HG02642 (cell line): ENCODE results near the gene POGLUT2.

Experiments
- ATAC-seq: cut with Tn5 transposase; IDR thresholded peaks from one replicate; pipeline ENCODE4 v1.9.1; 2021; ENCODE audit warnings: mild to moderate bottlenecking; ENCODE audit not compliant: unreplicated experiment, poor library complexity

Gene POGLUT2

GRCh38 chr13:102798581-102799425 lies at the start of gene POGLUT2, which contains the start of gene BIVM:
Gene POGLUT2 (minus strand): TSS chr13:102798976. CDS start chr13:102798670, 306 bp downstream.
Gene BIVM (plus strand): TSS chr13:102799119. CDS start chr13:102807268, 8,149 bp downstream.
- peak; percentile 83 for ATAC-seq

DNA sequence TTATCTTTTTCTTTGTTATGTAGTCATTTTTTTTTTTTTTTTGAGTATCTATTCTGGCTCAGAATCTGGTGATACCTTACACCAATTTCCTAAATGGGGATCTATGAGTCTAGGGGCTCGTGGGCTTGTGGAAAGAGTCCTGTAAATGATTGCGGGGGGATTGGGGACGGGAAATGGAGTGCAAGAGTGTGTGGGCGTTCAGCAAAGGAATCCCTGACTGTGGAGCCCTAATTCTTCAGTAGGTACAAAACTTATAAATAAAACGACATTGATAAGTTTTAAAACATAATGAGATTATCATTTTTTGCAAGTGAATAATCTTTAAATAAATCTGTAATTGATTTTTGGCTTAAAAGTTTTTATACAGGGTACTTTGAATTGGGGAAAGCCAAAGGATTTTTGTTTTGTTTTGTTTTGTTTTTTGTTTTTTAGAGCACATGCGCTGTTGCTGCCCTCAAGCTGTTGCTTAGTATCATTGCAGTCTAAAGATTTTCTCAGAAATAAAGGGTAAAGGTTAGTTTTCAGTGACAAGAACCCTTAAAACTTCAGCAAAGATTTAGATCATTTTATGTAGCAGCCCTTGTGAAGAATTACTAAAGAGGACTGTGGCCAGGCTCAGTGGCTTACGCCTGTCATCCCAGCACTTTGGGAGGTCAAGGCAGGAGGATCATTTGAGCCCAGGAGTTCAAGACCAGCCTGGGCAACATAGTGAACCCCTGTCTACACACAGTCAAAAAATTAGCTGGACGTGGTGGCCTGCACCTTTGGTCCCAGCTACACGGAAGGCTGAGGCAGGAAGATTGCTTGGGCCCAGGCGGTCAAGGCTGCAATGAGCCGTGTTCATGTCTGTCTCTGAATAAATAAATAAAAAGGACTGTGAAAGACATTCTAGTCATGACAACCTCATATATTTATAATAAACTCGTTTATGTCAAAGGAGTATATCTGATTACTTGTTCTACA lies 48.8 kb upstream of the POGLUT2 start:
- no peak for ATAC-seq

DNA sequence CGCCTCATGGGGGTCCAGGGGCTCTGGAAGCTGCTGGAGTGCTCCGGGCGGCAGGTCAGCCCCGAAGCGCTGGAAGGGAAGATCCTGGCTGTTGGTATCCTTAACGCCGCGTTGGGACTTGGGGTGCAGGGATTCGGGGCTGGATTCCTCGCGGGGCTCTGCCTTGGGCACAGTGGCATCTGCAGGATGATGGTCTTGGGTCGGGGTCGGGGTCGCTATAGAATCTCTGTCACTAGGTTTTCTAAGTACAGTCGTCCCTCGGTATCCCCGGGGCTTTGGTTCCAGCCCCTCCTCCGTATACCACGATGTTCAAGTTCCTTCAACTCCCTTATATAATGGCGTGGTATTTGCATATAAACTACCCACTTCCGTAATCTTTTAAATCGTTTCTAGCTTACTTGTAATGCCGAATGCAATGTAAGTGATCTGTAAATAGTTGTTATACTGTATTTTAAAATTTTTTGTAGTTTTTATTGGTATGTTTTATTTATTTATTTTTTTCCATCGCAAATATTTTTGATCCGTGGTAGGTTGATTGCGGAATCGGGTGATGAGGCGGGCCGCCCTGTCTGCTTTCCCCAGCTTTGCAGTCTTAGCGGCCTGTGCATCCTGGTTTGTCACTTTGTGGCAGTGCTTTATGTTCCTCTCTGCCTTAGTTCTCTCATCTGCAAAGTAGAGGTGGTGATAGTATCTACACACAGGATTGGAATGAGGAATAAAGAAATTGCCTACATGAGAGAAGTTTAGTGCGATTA lies 47.7 kb upstream of the POGLUT2 start:
- ATAC-seq = peak; percentile 32

DNA sequence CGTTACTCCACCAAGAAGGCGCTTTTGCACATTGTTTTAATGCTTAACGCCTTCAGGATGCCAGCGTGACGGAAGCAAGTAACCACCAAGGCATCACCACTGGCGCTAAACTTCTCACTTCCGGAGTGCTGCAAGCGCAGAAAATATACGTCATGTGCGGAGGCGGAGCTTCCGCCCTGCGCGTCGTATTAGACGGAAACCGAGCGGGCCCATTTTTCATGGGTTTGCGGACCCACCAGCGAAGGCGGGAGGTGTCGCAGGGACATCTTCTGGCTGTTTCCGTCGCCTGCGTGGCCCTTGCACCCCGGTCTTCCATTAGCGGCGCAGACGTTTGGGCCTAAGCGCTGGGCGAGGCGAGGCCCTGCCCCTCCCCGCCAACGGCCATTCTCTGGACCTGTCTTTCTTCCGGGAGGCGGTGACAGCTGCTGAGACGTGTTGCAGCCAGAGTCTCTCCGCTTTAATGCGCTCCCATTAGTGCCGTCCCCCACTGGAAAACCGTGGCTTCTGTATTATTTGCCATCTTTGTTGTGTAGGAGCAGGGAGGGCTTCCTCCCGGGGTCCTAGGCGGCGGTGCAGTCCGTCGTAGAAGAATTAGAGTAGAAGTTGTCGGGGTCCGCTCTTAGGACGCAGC lies 47.0 kb upstream of the POGLUT2 start, which contains the start of gene ERCC5:
Gene ERCC5 (plus strand): TSS at position 403 of the 631 bp plus-strand sequence. CDS start 235 bp downstream, outside the sequence.
- peak; percentile 89 for ATAC-seq

DNA sequence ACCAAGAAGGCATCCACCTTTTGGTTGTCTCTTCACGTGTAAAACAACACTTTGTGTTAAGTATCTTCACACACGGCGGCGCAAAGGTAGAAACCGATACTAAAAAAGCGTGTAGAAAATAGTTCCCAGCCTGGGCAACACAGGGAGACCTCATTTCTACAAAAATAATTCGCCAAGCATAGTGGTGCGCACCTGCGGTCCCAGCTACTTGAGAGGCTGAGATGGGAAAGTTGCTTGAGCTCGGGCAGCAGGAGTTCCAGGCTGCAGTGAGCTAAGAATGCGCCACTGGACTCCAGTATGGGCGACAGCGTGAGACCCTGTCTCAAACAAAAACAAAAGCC lies 46.5 kb upstream of the POGLUT2 start:
- ATAC-seq = peak; percentile 28

DNA sequence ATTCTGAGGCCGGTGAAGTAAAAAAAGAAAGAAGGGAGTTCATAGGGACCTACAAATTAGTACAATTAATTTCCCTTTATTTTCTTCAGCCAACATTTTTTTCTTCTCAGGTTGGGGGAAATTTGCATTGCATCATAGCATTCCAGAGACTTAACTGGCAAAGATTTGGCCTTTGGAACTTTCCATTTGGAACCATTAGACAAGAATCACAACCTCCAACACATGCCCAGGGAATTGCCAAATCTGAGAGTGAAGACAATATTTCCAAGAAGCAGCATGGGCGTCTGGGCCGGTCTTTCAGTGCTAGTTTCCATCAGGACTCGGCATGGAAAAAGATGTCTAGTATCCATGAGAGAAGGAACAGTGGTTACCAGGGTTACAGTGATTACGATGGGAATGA lies 40.7 kb upstream of the POGLUT2 start:
- no peak for ATAC-seq

- no peak for ATAC-seq
Measured at GRCh38 chr13:102838982-102839381, 40.2 kb upstream of the POGLUT2 start.

GRCh38 chr13:102838273-102838672 lies 39.5 kb upstream of the POGLUT2 start:
- no peak for ATAC-seq

DNA sequence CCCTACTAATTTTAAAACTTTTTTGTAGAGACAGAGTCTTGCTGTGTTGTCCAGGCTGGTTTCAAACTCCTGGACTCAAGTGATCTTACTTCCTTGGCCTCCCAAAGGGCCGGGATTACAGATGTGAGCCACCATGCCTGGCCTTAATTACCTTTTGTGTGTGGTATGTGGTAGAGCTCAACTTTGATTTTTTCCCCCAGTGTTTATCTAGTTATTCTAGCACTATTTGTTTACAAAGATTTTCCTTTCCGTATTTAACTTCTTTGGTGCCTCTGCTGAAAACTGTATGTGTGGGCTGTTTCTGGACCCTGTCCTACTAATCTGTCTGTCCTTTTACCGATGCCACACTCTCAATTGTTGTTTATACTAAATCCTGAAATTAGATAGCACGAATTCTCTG lies 37.7 kb upstream of the POGLUT2 start:
- ATAC-seq = no peak

DNA sequence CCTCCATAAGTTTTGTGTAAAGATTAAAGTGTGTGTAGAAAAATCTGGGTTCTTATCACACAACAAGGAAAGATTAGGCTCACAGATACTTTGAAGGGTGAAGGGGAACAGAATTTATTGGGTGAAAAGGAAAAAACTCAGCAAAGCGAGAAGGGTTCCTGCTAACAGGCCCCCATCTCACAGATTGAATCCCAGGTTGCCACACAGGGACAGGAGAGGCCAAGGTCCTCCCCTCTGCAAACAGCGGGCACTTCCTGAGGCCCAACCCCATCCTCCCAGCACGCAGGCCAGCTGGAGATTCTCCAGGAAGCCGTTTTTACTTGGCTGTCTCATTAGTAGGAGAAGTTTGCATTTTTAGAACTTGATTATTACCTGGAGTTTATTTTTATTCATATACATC lies 31.9 kb upstream of the POGLUT2 start:
- no peak for ATAC-seq

DNA sequence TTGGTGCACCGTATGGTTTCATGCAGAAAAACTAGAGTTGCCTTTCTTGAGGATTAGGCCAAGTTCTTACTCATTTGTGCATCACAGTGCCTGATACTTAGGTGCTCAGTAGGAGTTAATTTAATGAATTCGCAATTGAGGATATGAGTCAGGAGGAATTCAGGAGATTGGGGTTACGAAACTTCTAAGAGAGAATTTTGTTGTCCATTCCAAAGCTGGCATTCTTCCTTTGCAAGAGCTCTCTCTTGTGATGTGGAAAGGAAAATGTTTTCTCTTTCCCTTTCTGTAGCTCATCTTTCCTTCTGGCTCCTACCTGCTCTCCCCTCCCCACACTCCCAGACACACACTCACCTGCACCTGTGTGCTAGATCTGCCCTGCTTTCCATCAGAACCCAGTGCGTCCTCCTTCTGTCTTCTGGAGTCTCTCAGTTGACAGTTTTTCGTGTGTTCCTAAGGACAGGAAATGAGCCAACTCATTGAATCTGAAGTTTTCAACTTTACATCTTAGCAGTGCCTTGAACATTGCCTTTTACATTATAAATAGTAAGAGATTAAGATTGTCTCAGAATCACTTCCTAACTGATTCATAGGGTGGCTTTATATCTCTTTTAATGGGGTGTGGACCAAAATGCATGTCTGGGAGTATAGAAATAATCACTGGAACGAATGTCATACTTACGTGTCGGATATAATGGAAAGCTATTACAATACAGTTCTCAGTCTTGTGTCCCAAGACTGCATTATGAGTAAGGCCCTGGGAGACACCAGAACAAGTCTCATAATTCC lies 27.3 kb upstream of the POGLUT2 start:
- no peak for ATAC-seq

DNA sequence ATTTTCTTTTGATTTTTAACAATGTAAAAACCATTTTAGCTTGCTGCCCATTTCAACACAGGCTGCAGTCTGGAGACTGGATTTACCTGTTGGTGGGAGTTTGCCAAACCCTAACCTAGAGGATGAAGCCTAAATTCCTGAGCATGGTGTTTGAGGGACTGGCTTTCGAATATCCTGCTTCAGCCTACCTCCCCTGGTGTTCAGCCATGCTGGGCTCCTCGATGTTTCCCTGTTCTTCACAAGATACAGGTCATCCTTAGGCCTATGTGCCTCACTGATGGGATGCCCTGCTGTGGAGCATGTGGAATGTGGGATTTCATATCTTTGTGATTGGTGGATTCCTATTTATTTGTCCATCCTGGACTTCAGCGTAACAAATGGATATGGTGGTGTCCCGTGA lies 26.6 kb upstream of the POGLUT2 start:
- ATAC-seq = no peak

- ATAC-seq = no peak
Measured at GRCh38 chr13:102817907-102818306, 19.1 kb upstream of the POGLUT2 start.

DNA sequence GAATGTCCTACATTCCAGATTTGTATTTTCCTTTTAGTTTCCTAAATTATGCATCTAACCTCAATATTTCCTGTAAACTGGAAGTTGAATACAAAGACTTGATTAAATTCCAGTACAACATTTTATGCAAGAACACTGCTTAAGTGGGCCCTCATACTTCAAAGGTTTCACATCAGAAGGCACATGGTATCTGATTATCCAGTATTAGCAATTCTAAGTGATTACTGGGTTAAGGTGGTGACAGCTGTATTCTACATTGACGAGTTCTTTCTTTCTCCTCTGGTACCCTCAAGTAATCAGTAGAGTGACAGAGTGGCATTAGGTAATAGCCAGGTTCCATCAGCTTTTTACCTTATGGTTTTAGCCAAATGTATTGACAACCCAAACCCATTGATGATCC lies 18.5 kb upstream of the POGLUT2 start:
- no peak for ATAC-seq

GRCh38 chr13:102816708-102817107 lies 17.9 kb upstream of the POGLUT2 start:
- no peak for ATAC-seq

- no peak for ATAC-seq
Measured at GRCh38 chr13:102815788-102816187, 17.0 kb upstream of the POGLUT2 start.

- no peak for ATAC-seq
Measured at GRCh38 chr13:102814793-102815192, 16.0 kb upstream of the POGLUT2 start.

- no peak for ATAC-seq
Measured at GRCh38 chr13:102814025-102814607, 15.3 kb upstream of the POGLUT2 start.
